ENCODE results near the gene TPRKB.

Gene TPRKB

GRCh38 chr2:73772819-73773218, 35.7 kb upstream of the TPRKB start:
- no peak for TF ChIP-seq CTCF (conservative IDR thresholded peaks at IDR 0.05)
- H3K27ac ChIP-seq = no peak overlapping the region

GRCh38 chr2:73770725-73771124, 33.6 kb upstream of the TPRKB start:
- TF ChIP-seq CTCF (conservative IDR thresholded peaks at IDR 0.05) = no peak
- no peak overlapping the region for H3K27ac ChIP-seq

- no peak for TF ChIP-seq CTCF (conservative IDR thresholded peaks at IDR 0.05)
- no peak overlapping the region for H3K27ac ChIP-seq
These were observed 29.8 kb upstream of the TPRKB start for GRCh38 chr2:73766994-73767393.

GRCh38 chr2:73766349-73766748, 29.2 kb upstream of the TPRKB start:
- no peak for TF ChIP-seq CTCF (conservative IDR thresholded peaks at IDR 0.05)

GRCh38 chr2:73764945-73765344, 27.8 kb upstream of the TPRKB start:
- no peak overlapping the region for H3K27ac ChIP-seq
- TF ChIP-seq CTCF (conservative IDR thresholded peaks at IDR 0.05) = no peak

More at GRCh38 chr2:73766349-73766748, 29.2 kb upstream of the TPRKB start:
- no peak overlapping the region for H3K27ac ChIP-seq

- H3K27ac ChIP-seq = no peak overlapping the region
- no peak for TF ChIP-seq CTCF (conservative IDR thresholded peaks at IDR 0.05)
These were observed 25.4 kb upstream of the TPRKB start for GRCh38 chr2:73762571-73762970.

GRCh38 chr2:73759904-73760303, 22.8 kb upstream of the TPRKB start:
- TF ChIP-seq CTCF (conservative IDR thresholded peaks at IDR 0.05) = no peak
- no peak overlapping the region for H3K27ac ChIP-seq
